ENCODE measurements around the gene SLC10A1. TPM values are rescaled to one million over a fixed set of nuclear protein-coding genes. Genes with fewer than 3 reads are reported as not detected.

The SLC10A1 gene
- total and polyA plus RNA-seq, 2 of the 8 experiments (the other 6 are each of a cell fraction or from before 2014, with no cell fraction given) = not detected

DNA sequence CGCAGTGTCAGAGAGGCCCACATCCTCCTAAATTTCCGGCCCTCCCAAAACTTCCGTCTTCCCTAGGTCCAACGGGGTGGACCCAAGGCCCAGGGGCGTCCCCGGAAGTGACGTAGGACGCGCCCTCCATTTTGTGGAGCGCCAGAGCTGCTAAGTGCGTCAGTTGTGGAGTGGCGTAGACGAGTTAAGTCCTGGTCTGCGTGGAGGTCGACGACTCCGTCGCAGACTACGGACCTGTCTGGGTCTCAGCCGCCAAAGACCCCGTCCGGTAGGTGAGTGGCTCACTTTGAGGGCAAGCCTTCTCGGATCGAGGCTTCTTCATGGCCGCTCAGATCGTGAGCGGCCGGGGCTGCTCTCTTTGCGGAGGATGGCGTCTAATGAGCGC is 30.1 kb downstream of the SLC10A1 start, which contains the start of gene SRSF5 (continued):
- TF ChIP-seq GTF2F1 (IDR thresholded peaks at IDR 0.05; ENCODE audit: borderline replicate concordance, low read depth, low read length) (peak; percentile 81), SAP30 (IDR thresholded peaks at IDR 0.05; ENCODE audit: insufficient read depth, insufficient replicate concordance, low read length) (no peak), YY1 (IDR thresholded peaks at IDR 0.05; ENCODE audit: low read depth, low read length) (peak; percentile 97), EP300 (IDR thresholded peaks at IDR 0.05; ENCODE audit: borderline replicate concordance in 1 of 2, low read depth in 2 of 2, low read length in 2 of 2) (no peak), TAF1 (IDR thresholded peaks at IDR 0.05; ENCODE audit: low read depth, low read length) (peak; percentile 97), SP2 (IDR thresholded peaks at IDR 0.05; ENCODE audit: low read length) (no peak), RFX5 (IDR thresholded peaks at IDR 0.05; ENCODE audit: borderline replicate concordance, low read depth, low read length) (0 out of 2 replicates have a peak, but pooled peaks have one; percentile 28), SP4 (IDR thresholded peaks at IDR 0.05; ENCODE audit: low read length) (peak; percentile 34; the same call in 1 of the 2 replicates), GABPA (IDR thresholded peaks at IDR 0.05; ENCODE audit: borderline replicate concordance, insufficient read depth, low read length) (peak; percentile 83; the same call in 1 of the 2 replicates), ASH2L (IDR thresholded peaks at IDR 0.05; ENCODE audit: low read length) (peak; percentile 65), TAF7 (optimal IDR thresholded peaks at IDR 0.05; ENCODE audit: borderline replicate concordance, low read depth, low read length) (peak; percentile 96)
- TF ChIP-seq, protein P1, sequence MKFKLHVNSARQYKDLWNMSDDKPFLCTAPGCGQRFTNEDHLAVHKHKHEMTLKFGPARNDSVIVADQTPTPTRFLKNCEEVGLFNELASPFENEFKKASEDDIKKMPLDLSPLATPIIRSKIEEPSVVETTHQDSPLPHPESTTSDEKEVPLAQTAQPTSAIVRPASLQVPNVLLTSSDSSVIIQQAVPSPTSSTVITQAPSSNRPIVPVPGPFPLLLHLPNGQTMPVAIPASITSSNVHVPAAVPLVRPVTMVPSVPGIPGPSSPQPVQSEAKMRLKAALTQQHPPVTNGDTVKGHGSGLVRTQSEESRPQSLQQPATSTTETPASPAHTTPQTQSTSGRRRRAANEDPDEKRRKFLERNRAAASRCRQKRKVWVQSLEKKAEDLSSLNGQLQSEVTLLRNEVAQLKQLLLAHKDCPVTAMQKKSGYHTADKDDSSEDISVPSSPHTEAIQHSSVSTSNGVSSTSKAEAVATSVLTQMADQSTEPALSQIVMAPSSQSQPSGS (IDR thresholded peaks at IDR 0.05; ENCODE audit: low read length) = peak; percentile 34; the same call in 1 of the 2 replicates

Data from H1 (cell line).